T follicular helper cell (primary cell): ENCODE data around the gene TRIM72.
A peak's percentile ranks its signal among the peaks of the same experiment; 100 is the strongest.
"Not testable (repeated sequence)": the region's sequence is repeated elsewhere in the genome, so short reads cannot be mapped to it uniquely, and the experiment has no call there.

ENCODE experiments used
- DNase-seq: peaks from one replicate; pipeline ENCODE4 v3.0.0-alpha.2; 2020; ENCODE audit warnings: low read depth
- total RNA-seq, 2 experiments: gene quantifications; one replicate each; lab custom pipeline; 2026; lab: John Stamatoyannopoulos, UW

TRIM72 gene, protein sequence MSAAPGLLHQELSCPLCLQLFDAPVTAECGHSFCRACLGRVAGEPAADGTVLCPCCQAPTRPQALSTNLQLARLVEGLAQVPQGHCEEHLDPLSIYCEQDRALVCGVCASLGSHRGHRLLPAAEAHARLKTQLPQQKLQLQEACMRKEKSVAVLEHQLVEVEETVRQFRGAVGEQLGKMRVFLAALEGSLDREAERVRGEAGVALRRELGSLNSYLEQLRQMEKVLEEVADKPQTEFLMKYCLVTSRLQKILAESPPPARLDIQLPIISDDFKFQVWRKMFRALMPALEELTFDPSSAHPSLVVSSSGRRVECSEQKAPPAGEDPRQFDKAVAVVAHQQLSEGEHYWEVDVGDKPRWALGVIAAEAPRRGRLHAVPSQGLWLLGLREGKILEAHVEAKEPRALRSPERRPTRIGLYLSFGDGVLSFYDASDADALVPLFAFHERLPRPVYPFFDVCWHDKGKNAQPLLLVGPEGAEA
- total RNA-seq, result 0 to 0.12 reads per million in 2 experiments

DNA sequence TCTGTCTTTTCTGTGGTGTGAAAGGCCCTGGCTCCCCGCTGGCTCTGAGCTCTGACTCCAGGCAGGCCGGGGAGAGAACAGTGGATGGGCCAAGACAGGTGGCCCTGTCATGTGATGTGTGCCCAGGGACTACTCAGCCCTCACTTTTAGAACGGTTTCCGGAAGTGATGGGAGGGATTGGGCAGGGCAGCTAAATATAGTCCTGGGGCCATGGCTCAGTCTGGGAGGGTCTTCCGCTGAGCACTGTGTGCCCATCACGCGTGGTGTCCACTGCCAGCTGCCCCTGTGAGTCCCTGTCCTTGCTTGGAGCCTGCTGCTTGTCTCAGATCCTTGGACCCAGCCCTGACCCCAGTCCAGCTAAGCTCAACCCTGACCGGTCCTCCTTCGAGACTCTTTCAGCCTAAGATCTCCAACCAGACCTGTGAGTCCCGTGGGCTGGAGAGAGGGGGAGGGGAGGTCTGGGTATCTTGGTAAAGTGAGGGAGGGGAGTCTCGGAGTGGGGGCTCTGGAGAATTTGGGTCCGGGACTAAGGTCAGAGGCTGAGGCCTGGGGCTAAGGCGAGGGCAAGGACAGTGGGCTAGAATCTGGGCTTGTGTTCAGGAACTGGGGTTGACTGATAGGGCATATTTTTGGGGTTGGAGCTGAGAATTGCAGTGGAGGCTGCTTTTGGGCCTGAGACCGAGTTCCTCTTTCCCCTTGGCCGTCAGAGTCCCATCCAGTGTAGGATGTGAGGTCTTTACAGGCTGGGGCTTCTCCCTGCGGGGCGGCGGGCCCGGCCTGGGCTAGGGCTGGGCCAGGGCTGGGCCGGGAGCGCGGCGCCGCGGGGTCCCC is at the start of gene TRIM72:
TRIM72 (plus strand) TSS at position 243 of the 831 bp plus-strand sequence. CDS start 620 bp downstream, outside the sequence.
- no peak for DNase-seq

- DNase-seq, result no peak
These were observed 46.6 kb upstream of the TRIM72 start for GRCh38 chr16:31167315-31167714.

DNA sequence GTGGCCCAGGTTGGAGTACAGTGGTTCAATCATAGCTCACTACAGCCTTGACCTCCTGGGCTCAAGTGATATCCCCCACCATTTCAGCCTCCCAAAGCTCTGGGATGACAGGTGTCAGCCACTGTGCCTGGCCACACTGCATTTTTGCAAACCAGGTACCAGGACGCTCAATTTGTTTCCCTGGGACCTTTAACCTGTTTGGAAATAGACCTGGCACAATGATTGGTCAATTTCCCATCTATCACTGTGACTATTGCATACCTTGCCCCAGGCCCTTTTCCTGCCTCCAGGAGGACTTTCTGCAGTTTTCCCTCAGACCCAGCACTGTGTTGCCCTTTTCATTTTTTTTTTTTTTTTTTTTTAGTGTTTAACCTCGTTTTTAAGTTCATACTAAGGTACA is 45.1 kb upstream of the TRIM72 start:
- no peak for DNase-seq

DNA sequence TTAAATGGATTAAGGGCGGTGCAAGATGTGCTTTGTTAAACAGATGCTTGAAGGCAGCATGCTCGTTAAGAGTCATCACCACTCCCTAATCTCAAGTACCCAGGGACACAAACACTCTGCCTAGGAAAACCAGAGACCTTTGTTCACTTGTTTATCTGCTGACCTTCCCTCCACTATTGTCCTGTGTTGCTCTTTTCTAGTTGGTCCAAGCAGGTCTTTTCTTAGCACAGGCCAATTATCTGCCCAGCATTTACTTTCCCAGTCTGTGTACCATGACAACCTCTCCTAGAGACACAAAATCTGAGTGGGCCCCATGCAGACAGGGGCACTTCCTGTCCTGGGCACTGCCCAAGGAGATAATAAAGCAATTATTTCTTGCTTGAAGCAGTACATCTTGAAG is 43.9 kb upstream of the TRIM72 start:
- not testable (repeated sequence) for DNase-seq

DNA sequence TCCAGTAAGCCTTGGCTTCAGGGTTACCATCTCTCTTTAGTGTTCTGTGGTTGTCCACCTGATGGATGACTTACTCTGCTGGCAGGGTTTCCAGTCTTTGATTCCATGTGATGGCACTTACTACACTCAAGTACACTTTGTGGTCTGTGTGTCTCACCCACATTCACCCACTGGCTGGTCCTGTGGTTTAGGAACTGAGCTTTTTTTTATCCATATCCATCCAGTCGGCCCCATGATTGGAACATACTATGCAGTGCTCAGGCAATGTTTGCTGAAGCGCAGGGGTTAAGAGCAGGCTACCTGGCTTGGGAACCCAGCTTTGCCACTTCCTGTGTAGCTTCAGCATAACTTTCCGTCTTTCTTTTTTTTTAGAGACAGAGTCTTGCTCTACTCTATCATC is 36.8 kb upstream of the TRIM72 start:
- DNase-seq, result peak; percentile 30

- no peak for DNase-seq
These were observed 34.6 kb upstream of the TRIM72 start for GRCh38 chr16:31179219-31179746.

- peak; percentile 88 for DNase-seq
These were observed 34.0 kb upstream of the TRIM72 start, which contains the start of gene FUS for GRCh38 chr16:31179747-31180459. Gene FUS (plus strand): TSS chr16:31180139. CDS start chr16:31180215, 76 bp downstream.

GRCh38 chr16:31181102-31181830 is 32.7 kb upstream of the TRIM72 start:
- DNase-seq, result no peak

DNA sequence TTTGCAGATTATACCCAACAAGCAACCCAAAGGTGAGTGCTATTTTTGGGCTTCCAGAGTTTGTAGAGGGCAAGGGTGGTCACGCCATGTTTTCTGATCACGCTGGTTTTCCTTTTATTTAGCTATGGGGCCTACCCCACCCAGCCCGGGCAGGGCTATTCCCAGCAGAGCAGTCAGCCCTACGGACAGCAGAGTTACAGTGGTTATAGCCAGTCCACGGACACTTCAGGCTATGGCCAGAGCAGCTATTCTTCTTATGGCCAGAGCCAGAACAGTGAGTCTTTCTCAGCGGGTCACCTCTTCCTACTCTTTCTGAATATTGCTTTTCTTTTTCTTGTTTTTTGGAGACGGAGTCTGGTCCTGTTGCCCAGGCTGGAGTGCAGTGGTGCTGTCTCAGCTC is 31.5 kb upstream of the TRIM72 start:
- DNase-seq, result no peak

DNA sequence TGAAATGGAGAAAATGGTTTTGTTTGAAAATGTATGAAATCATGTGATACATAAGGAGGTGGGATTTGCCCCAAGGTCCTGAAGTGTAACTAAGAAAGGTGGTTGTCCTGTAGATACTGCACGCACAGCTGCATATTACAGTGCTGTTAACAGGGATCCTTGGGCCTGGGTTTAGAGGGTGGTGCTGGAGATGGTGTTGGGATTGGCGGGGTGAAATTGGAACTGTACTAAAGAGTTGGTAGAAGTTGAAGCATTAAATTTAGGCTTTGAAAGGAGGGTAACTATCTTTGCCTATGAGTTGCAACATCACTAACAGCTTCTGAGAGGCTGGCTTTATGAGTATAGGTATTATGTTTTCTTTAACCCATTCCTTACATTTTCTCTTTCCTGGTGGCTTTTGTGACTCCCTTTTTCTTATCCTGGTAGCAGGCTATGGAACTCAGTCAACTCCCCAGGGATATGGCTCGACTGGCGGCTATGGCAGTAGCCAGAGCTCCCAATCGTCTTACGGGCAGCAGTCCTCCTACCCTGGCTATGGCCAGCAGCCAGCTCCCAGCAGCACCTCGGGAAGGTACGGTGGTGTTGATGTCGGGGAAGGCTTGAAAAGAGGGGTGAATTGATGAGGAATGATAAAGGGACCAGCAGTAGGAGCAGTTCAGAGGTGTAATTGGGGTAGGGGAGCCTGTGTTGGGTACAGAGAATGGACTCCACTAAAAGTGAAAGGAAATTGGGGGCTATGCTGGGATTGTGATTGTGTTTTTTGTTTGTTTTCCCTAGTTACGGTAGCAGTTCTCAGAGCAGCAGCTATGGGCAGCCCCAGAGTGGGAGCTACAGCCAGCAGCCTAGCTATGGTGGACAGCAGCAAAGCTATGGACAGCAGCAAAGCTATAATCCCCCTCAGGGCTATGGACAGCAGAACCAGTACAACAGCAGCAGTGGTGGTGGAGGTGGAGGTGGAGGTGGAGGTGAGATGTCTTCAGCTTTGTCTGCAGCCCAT is 30.2 kb upstream of the TRIM72 start:
- no peak for DNase-seq

DNA sequence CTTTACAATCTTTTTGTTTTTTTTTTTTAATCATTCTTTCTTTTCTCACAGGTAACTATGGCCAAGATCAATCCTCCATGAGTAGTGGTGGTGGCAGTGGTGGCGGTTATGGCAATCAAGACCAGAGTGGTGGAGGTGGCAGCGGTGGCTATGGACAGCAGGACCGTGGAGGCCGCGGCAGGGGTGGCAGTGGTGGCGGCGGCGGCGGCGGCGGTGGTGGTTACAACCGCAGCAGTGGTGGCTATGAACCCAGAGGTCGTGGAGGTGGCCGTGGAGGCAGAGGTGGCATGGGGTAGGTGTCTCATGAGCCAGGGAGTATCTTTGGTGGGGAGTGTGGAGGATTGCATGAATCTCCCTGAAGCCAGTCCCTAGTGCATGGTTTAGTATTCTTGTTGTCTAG is 29.0 kb upstream of the TRIM72 start:
- no peak for DNase-seq

DNA sequence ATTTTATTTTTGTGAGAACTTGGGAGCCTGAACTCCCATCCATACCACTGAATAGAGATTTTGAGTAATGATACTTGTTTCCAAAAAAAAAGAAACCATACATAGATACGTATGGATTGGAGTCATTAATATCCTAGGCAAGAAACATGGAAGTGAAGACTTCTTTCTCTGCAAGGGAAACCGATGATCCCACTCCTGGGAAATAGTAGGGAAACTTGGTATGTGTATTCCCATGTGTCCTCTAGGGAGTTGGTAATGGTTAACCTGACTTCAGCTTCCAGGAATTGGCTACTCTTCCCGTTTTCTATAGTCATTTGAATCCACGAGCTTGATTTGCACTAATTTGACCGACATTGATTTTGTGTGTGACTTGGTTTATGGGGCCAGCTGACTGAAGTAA is 28.6 kb upstream of the TRIM72 start:
- DNase-seq, result no peak

DNA sequence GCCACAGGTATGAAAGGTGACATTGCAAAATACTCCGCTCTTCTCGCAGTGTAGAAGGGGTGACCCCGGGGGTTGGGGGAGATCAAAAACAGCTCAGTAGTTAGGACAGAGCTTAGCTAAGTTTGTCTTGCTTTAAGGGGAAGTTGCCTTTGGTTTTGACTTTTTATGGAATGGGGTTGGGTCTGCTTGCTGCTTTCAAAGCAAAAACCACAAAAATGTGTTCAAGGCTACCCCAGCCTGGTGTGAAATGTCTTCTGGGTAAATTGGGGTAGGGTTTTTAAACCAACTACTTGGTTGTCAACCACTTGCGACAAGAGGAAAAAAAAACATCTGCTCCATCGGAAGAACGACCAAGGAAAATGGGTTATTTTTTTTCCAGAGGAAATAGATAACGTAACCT is 27.7 kb upstream of the TRIM72 start:
- no peak for DNase-seq

- DNase-seq, result no peak
These were observed 26.8 kb upstream of the TRIM72 start for GRCh38 chr16:31186930-31187807.

DNA sequence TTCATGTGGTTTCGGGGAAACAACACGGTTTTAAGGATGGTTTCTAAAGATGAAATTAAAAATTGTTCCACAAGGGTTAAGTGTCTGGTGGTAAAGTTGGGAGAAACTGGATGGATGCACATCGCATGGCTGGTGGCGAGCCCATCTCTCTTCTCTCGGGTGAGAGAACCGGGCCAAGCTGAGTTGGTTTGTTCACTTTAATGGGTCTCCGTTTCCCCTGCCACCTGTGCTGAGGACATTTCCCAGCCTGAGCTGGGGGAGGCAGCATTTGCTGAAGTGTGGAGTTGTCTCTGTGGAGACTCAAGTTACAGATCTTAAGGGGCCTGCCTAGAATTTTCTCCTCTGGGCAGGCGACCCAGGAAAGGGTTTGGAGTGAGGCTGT is 26.1 kb upstream of the TRIM72 start:
- DNase-seq, result no peak

- DNase-seq, result no peak
These were observed 25.2 kb upstream of the TRIM72 start for GRCh38 chr16:31188450-31189411.

GRCh38 chr16:31189412-31189778 is 24.5 kb upstream of the TRIM72 start:
- DNase-seq, result no peak

- DNase-seq, result no peak
These were observed 23.9 kb upstream of the TRIM72 start for GRCh38 chr16:31190061-31190460.
